Measurements from ENCODE around the gene TMEM247.

TMEM247 gene

DNA sequence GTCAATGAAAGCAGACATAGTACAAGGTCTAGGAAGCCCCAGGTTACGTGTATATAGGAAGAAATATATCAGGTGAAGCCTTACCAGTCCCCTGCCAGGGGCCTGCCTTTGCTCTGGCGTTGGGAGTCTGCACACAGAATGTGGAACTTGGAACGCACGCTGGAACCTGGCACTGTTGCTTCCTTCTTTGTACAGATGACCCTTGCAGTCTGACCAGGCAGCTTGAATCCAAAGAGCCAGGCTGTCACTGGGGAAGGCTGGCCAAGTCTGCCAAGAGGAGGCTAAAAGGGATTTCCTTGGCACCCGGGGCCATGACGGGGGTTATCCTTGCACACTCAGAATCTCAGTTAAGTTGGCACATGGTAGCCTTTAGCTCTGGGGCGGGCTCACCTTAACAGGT is 39.5 kb downstream of the TMEM247 start:
- Histone ChIP-seq H3K4me3 (ENCODE audit: low read length) (no peak overlapping the region), H3K4me2 (ENCODE audit: low read depth, low read length) (no peak overlapping the region)
- TF ChIP-seq EZH2 (optimal IDR thresholded peaks at IDR 0.05; ENCODE audit: low read depth, low read length) (no peak), EZH2phosphoT487 (IDR thresholded peaks at IDR 0.05; ENCODE audit: low read length) (no peak)
- TF ChIP-seq, protein P1, sequence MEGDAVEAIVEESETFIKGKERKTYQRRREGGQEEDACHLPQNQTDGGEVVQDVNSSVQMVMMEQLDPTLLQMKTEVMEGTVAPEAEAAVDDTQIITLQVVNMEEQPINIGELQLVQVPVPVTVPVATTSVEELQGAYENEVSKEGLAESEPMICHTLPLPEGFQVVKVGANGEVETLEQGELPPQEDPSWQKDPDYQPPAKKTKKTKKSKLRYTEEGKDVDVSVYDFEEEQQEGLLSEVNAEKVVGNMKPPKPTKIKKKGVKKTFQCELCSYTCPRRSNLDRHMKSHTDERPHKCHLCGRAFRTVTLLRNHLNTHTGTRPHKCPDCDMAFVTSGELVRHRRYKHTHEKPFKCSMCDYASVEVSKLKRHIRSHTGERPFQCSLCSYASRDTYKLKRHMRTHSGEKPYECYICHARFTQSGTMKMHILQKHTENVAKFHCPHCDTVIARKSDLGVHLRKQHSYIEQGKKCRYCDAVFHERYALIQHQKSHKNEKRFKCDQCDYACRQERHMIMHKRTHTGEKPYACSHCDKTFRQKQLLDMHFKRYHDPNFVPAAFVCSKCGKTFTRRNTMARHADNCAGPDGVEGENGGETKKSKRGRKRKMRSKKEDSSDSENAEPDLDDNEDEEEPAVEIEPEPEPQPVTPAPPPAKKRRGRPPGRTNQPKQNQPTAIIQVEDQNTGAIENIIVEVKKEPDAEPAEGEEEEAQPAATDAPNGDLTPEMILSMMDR (IDR thresholded peaks at IDR 0.05; ENCODE audit: low read length) = no peak

DNA sequence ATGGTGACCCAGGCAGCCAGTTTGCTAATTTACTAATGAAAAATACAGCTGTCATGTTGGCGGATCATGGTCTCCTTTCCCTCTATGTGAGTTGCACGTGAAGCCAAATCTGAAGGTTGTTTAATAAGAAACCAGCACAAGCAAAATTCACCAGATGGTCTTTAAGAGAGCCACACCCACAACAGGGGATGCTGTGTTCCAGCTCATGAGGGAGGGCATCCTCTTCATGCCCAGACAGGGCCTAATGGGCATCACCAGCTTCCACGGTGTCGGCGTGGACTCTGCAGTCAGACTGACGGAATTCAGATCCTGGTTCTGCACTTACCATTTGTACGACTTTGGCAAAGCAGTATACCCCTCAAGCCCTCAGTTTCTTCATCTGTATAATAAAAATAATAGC is 39.9 kb downstream of the TMEM247 start:
- H3K36me3 ChIP-seq (replicated peaks; ENCODE audit: insufficient read depth, low read length) = no peaks in the 10 kb centered on the region
- TF ChIP-seq EZH2phosphoT487 (IDR thresholded peaks at IDR 0.05; ENCODE audit: low read length) = no peak
- TF ChIP-seq, protein P1 (IDR thresholded peaks at IDR 0.05; ENCODE audit: low read length) = no peak
- TF ChIP-seq EZH2 (optimal IDR thresholded peaks at IDR 0.05; ENCODE audit: low read depth, low read length) = no peak
- H4K20me1 ChIP-seq (ENCODE audit: insufficient read depth, low read length) = no peaks in the 10 kb centered on the region
- no peak overlapping the region for H3K4me2 ChIP-seq (ENCODE audit: low read depth, low read length)
- H3K79me2 ChIP-seq (ENCODE audit: low read length) = no peaks in the 10 kb centered on the region
- DNase-seq = no peak
- no peaks in the 10 kb centered on the region for H3K4me1 ChIP-seq (ENCODE audit: low read length)
- H3K27ac ChIP-seq (ENCODE audit: low read length) = no peak overlapping the region
- H3F3A ChIP-seq (ENCODE audit: insufficient read depth, low read length) = no peaks in the 10 kb centered on the region
- H3K27me3 ChIP-seq (replicated peaks; ENCODE audit: insufficient read depth, low read length) = no peaks in the 10 kb centered on the region
- H3K9me3 ChIP-seq (replicated peaks; ENCODE audit: insufficient read depth, low read length) = no peaks in the 10 kb centered on the region
- no peak overlapping the region for H3K4me3 ChIP-seq (ENCODE audit: low read length)
- no peak overlapping the region for H2AFZ ChIP-seq (ENCODE audit: low read length)
- H3K9ac ChIP-seq (ENCODE audit: low read length) = no peak overlapping the region
- no peaks in the 10 kb centered on the region for H3K9me2 ChIP-seq (replicated peaks; ENCODE audit: insufficient read depth, low read length)

More for the DNA sequence above, 39.5 kb downstream of the TMEM247 start:
- H3K27me3 ChIP-seq (replicated peaks; ENCODE audit: insufficient read depth, low read length) = no peaks in the 10 kb centered on the region
- H3F3A ChIP-seq (ENCODE audit: insufficient read depth, low read length) = no peaks in the 10 kb centered on the region
- no peaks in the 10 kb centered on the region for H3K4me1 ChIP-seq (ENCODE audit: low read length)
- no peaks in the 10 kb centered on the region for H4K20me1 ChIP-seq (ENCODE audit: insufficient read depth, low read length)
- no peak overlapping the region for H3K9ac ChIP-seq (ENCODE audit: low read length)
- no peaks in the 10 kb centered on the region for H3K79me2 ChIP-seq (ENCODE audit: low read length)
- H3K36me3 ChIP-seq (replicated peaks; ENCODE audit: insufficient read depth, low read length) = no peaks in the 10 kb centered on the region
- DNase-seq = no peak
- H2AFZ ChIP-seq (ENCODE audit: low read length) = no peak overlapping the region
- no peaks in the 10 kb centered on the region for H3K9me3 ChIP-seq (replicated peaks; ENCODE audit: insufficient read depth, low read length)
- H3K27ac ChIP-seq (ENCODE audit: low read length) = no peak overlapping the region
- no peaks in the 10 kb centered on the region for H3K9me2 ChIP-seq (replicated peaks; ENCODE audit: insufficient read depth, low read length)

DNA sequence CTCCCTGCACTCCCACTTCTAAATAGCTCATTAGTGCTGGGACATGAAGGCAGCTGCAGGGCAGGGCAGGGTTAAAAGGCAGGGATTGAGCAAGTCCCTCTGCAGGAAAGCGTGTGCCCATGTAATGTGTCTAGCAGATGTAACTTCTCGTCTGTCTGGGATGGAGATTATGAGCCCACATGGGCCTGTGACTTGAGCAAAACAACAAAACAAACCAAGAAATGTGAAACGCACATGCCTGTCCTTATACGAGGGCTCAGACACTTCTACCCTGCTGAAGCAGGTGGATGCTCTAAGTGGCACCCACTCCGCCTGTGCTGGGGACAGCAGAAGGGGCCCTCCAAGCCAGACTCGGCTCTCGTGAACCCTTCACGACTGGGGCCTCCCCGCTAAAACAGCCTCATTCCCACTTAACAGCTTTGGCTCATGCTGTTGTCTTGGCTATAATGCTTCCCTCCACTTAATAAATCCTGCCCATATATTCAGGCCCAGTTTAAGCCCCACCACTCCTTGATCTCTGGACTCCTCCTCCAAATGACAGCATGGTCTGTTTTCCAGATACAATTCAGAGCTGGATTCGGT is 40.9 kb downstream of the TMEM247 start:
- no peaks in the 10 kb centered on the region for H3K27me3 ChIP-seq (replicated peaks; ENCODE audit: insufficient read depth, low read length)
- no peak overlapping the region for H3K4me2 ChIP-seq (ENCODE audit: low read depth, low read length)
- H3K36me3 ChIP-seq (replicated peaks; ENCODE audit: insufficient read depth, low read length) = no peaks in the 10 kb centered on the region
- H3K9ac ChIP-seq (ENCODE audit: low read length) = no peak overlapping the region
- no peaks in the 10 kb centered on the region for H4K20me1 ChIP-seq (ENCODE audit: insufficient read depth, low read length)
- no peak for DNase-seq
- no peaks in the 10 kb centered on the region for H3K79me2 ChIP-seq (ENCODE audit: low read length)
- no peaks in the 10 kb centered on the region for H3K9me3 ChIP-seq (replicated peaks; ENCODE audit: insufficient read depth, low read length)
- H3F3A ChIP-seq (ENCODE audit: insufficient read depth, low read length) = no peaks in the 10 kb centered on the region
- H3K4me3 ChIP-seq (ENCODE audit: low read length) = no peak overlapping the region
- H3K27ac ChIP-seq (ENCODE audit: low read length) = no peak overlapping the region
- TF ChIP-seq EZH2 (optimal IDR thresholded peaks at IDR 0.05; ENCODE audit: low read depth, low read length) (no peak), EZH2phosphoT487 (IDR thresholded peaks at IDR 0.05; ENCODE audit: low read length) (no peak)
- TF ChIP-seq, protein P1 (IDR thresholded peaks at IDR 0.05; ENCODE audit: low read length) = no peak
- no peaks in the 10 kb centered on the region for H3K9me2 ChIP-seq (replicated peaks; ENCODE audit: insufficient read depth, low read length)
- no peaks in the 10 kb centered on the region for H3K4me1 ChIP-seq (ENCODE audit: low read length)
- H2AFZ ChIP-seq (ENCODE audit: low read length) = no peak overlapping the region
